Measurements from ENCODE around the gene TMCC1.

DNA sequence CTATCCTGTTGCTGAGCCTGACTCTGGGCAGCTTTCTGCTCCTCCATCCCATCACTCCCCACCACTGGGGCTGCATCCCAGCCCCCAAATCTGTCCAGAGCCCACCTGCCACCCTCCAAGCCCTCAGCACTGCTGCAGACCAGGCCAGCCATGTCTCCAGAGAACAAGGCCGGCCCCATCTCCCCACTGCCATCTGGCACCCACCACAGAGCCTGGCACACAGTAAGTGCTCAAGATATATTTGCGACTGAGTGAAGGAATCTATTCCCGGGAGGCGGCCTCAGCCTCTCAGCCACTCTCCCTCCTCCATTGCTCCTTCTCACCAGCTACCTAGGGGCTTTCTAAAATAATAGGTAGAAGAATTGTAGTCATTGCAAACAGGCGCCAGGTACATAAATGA, 291.8 kb downstream of the TMCC1 start:
- TF ChIP-seq, protein P1, sequence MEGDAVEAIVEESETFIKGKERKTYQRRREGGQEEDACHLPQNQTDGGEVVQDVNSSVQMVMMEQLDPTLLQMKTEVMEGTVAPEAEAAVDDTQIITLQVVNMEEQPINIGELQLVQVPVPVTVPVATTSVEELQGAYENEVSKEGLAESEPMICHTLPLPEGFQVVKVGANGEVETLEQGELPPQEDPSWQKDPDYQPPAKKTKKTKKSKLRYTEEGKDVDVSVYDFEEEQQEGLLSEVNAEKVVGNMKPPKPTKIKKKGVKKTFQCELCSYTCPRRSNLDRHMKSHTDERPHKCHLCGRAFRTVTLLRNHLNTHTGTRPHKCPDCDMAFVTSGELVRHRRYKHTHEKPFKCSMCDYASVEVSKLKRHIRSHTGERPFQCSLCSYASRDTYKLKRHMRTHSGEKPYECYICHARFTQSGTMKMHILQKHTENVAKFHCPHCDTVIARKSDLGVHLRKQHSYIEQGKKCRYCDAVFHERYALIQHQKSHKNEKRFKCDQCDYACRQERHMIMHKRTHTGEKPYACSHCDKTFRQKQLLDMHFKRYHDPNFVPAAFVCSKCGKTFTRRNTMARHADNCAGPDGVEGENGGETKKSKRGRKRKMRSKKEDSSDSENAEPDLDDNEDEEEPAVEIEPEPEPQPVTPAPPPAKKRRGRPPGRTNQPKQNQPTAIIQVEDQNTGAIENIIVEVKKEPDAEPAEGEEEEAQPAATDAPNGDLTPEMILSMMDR (IDR thresholded peaks at IDR 0.05), result no peak
- TF ChIP-seq POLR2A (IDR thresholded peaks at IDR 0.05), result no peak
